Type B pancreatic cell (in vitro differentiated cells): ENCODE measurements around the gene APP. TPM values are rescaled to one million over a fixed set of nuclear protein-coding genes. Genes with fewer than 3 reads are reported as not detected.

ENCODE experiments used
- DNase-seq: peaks from one replicate; pipeline ENCODE4 v3.0.0; 2021; ENCODE audit warnings: mixed read lengths; ENCODE audit not compliant: unreplicated experiment; ENCODE audit errors: extremely low spot score
- H3K27ac Mint-ChIP-seq: 2 replicates; pipeline ENCODE4 v1.8.0; 2021; ENCODE audit warnings: mild to moderate bottlenecking, mixed read lengths
- H3K27me3 Mint-ChIP-seq: 2 replicates; pipeline ENCODE4 v1.8.0; 2021; ENCODE audit warnings: mixed read lengths
- H3K36me3 Mint-ChIP-seq: 2 replicates; pipeline ENCODE4 v1.8.0; 2021; ENCODE audit warnings: mixed read lengths
- H3K4me1 Mint-ChIP-seq: one replicate; pipeline ENCODE4 v1.8.0; 2021; ENCODE audit warnings: mixed read lengths; ENCODE audit not compliant: unreplicated experiment
- H3K4me3 Mint-ChIP-seq: 2 replicates; pipeline ENCODE4 v1.8.0; 2021; ENCODE audit warnings: mild to moderate bottlenecking, mixed read lengths
- H3K9me3 Mint-ChIP-seq: 2 replicates; pipeline ENCODE4 v1.8.0; 2021; ENCODE audit warnings: mixed read lengths
- CTCF ChIP-seq: fragments of 200-600 bp; sonication (generic); conservative IDR thresholded peaks from 2 replicates; pipeline ENCODE4 v1.5.0; 2021; ENCODE audit warnings: antibody characterized with exemption, mild to moderate bottlenecking
- total RNA-seq: library from RNA; stranded (reverse); gene quantifications from 2 replicates; pipeline ENCODE4 v1.2.1, GENCODE V29; 2021; ENCODE audit warnings: low replicate concordance

APP gene
- total RNA-seq, 1 donor from 2014 or later, result 415 TPM

GRCh38 chr21:26144031-26144430, 26.5 kb downstream of the APP start:
- Mint-ChIP-seq H3K27ac (no peak overlapping the region), H3K36me3 (peaks cover 44% of the 10 kb centered on the region), H3K4me1 (peaks cover 37% of the 10 kb centered on the region), H3K4me3 (no peak overlapping the region), H3K27me3 (no peaks in the 10 kb centered on the region), H3K9me3 (peaks cover 6% of the 10 kb centered on the region)
- no peak for TF ChIP-seq CTCF
- DNase-seq, result no peak

- H3K36me3 Mint-ChIP-seq, result peaks cover 34% of the 10 kb centered on the region
- no peak for DNase-seq
- H3K4me1 Mint-ChIP-seq, result peaks cover 25% of the 10 kb centered on the region
- no peak overlapping the region for H3K4me3 Mint-ChIP-seq
- TF ChIP-seq CTCF, result no peak
- H3K27me3 Mint-ChIP-seq, result no peaks in the 10 kb centered on the region
- peaks cover 6% of the 10 kb centered on the region for H3K9me3 Mint-ChIP-seq
- no peak overlapping the region for H3K27ac Mint-ChIP-seq
Measured at GRCh38 chr21:26142363-26142762, 28.2 kb downstream of the APP start.

- no peak for TF ChIP-seq CTCF
- peaks cover 25% of the 10 kb centered on the region for H3K4me1 Mint-ChIP-seq
- H3K27me3 Mint-ChIP-seq, result no peaks in the 10 kb centered on the region
Measured at GRCh38 chr21:26140926-26141325, 29.6 kb downstream of the APP start.

GRCh38 chr21:26140164-26140579, 30.4 kb downstream of the APP start:
- TF ChIP-seq CTCF, result no peak
- no peak for DNase-seq
- H3K27ac Mint-ChIP-seq, result peak overlapping the region; percentile 20
- no peaks in the 10 kb centered on the region for H3K27me3 Mint-ChIP-seq
- peaks cover 34% of the 10 kb centered on the region for H3K36me3 Mint-ChIP-seq
- H3K9me3 Mint-ChIP-seq, result peaks cover 6% of the 10 kb centered on the region
- no peak overlapping the region for H3K4me3 Mint-ChIP-seq
- peaks cover 25% of the 10 kb centered on the region for H3K4me1 Mint-ChIP-seq

More at GRCh38 chr21:26140926-26141325, 29.6 kb downstream of the APP start:
- Mint-ChIP-seq H3K4me3 (no peak overlapping the region), H3K27ac (no peak overlapping the region), H3K9me3 (peaks cover 6% of the 10 kb centered on the region), H3K36me3 (peaks cover 34% of the 10 kb centered on the region)
- DNase-seq, result no peak

- no peak for DNase-seq
- Mint-ChIP-seq H3K27ac (no peak overlapping the region), H3K27me3 (no peaks in the 10 kb centered on the region), H3K9me3 (peaks cover 6% of the 10 kb centered on the region), H3K4me3 (no peak overlapping the region), H3K4me1 (peaks cover 15% of the 10 kb centered on the region), H3K36me3 (peaks cover 31% of the 10 kb centered on the region)
- TF ChIP-seq CTCF, result no peak
Measured at GRCh38 chr21:26138615-26139257, 31.8 kb downstream of the APP start.
